ENCODE measurements around the gene ACSS3.
"Not testable (repeated sequence)": the region's sequence is repeated elsewhere in the genome, so short reads cannot be mapped to it uniquely, and the experiment has no call there.

ACSS3 gene

DNA sequence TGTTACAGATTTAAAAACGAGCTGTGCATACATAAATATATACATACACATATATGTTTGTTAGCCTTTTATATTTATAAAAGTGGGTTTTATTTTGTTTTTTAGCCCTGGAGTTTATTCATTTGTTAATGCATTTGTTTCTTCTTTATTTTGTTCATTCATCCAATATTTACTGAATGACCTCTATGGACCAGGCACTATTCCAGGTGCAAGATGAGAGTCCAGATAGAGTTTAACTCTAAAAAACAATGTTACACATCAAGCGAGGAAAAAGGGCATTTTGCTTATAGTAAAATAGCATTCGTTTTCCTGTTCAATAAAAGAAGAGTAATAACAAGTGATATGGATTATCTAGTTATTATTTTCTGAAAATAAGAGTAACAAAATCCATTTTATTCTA, 14.2 kb downstream of the ACSS3 start:
- DNase-seq (ENCODE audit: low read depth in 2 of 3, low spot score in 1 of 3) = no peak

DNA sequence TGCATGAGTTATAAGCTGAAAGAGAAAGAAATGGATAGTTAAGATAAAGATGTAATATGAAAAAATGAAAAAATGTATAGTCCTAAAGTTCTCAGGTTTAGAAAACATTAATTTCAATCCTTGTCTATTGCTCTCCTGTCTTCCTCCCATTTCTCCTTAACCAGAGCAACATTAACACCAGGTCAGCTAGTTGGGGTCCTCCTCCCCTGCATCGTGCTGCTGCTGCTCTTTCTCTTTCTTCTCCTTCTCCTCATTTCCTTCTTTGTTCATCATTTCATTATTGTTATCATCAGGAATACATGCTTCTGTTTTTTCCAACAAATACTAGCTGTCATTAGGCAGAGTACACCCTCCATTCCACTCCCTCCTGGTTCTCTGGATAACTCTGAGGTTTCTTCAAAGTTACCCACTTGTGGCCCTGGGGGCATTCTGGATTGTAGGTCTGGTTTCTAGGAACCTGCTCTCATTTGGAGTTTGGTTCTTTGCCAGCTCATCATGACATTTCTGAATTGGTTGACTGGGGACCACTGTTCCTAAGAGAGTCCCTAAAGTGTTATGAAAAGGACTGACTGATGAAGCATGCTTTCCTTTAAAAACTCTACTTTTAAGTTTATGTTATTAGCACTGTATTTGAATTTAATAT, 17.0 kb downstream of the ACSS3 start:
- no peak for DNase-seq (ENCODE audit: low read depth in 2 of 3, low spot score in 1 of 3)

DNA sequence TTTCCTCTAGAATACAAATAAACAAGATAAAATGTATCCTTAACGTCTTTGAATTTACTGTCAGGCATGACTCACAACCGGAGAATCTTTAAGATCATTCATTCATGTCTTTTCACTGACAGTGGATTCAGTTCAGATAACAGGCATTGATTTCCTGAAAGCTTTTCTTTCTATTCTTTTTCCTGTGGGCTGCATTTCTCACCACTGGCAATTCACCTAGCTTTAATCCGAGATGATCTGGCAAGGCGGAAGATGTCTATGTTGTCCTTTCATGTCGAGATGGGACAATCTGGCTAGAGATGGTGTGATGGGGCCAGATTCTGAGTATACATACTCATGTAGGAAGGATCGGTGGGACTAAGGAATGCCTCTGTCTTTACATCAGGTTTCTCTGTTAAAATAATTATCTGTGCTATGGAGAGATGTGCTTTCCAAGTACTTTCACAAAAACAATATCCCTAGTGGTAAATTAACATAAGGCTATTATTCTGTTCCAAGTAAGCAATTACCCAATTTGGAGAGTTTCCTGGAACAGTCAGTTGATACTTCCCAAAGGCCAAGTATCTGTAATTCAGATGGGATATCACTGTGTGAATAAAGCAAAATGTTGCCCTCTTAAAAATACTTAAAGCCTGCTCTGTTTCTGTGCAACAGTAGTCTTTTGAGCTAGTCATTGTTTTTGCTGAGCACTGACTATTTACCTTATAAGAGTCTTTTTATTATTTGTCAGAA, 17.8 kb downstream of the ACSS3 start:
- DNase-seq (ENCODE audit: low read depth in 2 of 3, low spot score in 1 of 3) = no peak

DNA sequence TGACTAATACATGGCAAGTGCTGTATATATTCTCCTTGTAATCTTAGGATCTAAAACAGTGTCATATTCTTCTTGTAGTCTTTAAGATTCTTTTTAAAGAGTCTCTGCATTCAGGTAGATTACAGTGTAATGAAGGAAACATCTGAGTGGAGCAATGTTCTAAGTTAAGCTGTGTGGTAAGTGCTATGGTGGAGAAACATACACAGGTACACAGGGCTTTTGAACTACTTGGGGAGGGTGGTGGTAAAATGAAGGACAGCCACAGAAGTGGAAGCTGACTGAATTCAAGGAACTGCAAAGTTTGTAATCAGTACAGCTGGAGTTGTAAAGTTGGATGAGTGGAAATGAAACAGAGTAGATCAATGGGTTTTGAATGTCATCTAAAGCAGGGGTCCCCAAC, 27.8 kb downstream of the ACSS3 start:
- no peak for DNase-seq (ENCODE audit: low read depth in 2 of 3, low spot score in 1 of 3)

DNA sequence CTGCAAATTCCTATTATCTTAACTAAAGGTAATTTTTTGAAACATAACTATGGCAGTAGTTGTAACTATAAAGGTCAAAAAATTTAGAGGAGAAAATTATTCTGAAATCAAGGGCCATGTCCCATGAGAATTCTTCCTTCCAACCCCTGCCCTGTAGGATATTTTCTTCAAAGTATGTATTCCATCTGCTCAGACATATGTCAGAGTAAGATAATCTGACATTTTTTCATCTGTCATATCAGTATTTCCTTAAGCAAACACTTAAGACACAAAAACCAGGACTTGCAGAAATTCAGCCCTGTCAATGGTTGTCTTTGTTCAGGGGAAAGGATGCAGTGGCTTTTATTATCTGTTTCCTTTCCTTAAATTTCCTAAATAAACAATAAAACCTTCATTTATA, 36.3 kb downstream of the ACSS3 start:
- DNase-seq (ENCODE audit: low read depth in 2 of 3, low spot score in 1 of 3) = no peak

DNA sequence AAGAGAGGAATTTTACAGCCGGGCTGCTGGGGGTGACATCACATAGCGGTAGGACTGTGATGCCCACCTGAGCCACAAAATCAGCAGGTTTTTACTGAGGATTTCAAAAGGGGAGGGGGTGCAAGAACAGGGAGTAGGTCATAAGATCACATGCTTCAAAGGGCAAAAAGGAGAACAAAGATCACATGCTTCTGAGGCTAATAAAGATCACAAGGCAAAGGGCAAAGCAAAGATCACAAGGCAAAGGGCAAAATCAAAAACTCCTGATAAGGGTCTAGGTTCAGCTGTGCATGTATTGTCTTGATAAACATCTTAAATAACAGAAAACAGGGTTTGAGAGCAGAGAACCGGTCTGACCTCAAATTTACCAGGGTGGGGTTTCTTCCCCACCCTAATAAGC, 41.2 kb downstream of the ACSS3 start:
- DNase-seq (ENCODE audit: low read depth in 2 of 3, low spot score in 1 of 3) = not testable (repeated sequence)

DNA sequence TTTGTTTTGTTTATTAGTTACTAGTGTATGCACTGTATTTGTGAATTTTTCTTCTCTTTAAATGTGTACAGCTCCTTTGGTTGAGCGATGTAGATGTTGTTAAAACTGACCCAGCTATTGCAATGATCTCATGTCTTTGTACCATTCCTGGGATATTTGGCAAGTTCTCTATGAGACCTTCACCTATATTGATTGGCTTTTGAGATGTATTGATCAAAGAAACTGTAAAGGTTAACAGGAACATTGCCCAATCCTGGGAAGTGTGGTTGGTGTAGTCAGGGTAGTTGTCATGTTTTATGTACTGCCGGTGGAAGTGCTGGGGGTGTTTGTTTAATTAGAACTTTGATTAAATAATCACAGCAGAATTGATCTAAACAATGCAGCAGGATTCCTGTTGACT, 43.1 kb downstream of the ACSS3 start:
- no peak for DNase-seq (ENCODE audit: low read depth in 2 of 3, low spot score in 1 of 3)

DNA sequence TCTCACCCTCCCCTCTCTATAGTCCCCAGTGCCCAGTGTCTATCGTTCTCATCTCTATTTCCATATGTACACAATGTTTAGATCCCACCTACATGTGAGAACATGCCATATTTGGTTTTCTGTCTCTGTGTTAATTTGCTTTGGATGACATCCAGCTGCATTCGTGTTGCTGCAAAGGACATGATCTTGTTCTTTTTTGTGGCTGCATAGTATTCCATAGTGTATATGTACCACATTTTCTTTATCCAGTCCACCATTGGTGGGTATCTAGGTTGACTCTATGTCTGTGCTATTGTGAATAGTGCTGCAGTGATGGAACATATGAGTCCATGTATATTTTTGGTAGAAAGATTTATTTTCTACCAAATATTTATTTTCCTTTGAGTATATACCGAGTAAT, 45.7 kb downstream of the ACSS3 start:
- DNase-seq (ENCODE audit: low read depth in 2 of 3, low spot score in 1 of 3) = no peak

DNA sequence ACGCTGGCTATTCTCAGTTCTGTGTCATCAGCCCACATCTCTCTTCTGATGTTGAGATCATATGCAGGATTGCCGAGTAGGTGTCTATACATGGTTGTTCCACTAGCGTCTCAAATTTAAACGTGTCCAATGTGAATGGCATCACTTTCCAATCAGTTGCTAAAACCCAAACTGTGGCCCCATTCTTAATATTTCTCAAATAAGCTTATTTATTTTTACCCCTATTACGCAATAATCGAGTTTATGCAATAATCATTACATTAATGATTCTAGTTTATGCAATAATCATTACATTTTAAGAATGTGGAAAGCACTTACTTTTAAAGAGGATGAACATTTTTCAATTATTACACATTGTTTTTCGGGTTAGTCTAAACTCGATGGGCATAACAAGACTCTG, 47.8 kb downstream of the ACSS3 start:
- no peak for DNase-seq (ENCODE audit: low read depth in 2 of 3, low spot score in 1 of 3)

DNA sequence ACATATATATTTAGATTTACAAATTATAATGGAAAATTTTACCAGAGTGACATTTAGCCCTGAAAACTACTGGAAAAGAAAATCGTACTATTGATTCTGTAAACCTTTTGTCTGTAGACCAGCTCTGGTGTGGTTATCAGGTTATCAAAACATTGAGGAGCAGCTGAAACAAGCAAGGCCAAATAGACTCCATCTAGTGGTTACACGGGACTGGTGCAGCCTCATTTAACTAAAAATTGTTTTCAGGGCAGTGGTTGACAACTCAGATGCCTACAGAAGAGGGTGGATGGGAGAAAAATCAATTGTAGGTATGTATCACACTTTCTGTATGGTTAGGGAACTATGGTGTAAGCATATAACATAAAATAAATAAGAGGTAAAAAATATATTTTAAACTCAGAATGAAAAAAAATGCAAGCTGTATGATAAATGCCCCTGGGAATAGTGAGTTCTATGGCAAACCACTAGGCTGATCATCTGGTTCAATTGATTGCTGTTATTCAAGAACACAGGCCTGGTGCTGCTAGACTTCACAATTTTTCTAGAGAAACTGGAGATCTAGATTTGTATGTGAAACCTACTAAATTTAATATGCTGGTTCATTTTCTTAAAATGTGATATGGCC, 51.2 kb downstream of the ACSS3 start:
- DNase-seq (ENCODE audit: low read depth in 2 of 3, low spot score in 1 of 3) = no peak

DNA sequence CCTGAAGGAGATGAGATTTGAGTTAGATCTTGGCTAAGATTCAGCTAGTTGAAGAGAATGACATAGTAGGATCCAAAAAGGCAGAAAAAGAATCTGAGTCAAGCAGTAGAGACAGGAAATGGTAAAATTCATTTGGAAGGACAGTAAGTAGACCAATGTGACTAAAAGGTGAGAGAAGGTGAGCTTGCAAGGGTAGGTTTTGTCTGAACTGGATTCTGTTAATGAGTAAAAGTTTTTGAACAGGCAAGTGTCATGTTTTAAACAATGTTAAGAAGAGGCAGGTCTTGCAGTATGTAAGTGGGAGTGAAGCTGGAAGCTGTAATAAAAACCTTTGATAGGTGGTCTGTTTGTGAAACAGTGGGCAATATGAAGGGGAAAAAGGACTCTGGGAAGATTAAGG, 58.6 kb downstream of the ACSS3 start:
- DNase-seq (ENCODE audit: low read depth in 2 of 3, low spot score in 1 of 3) = no peak

DNA sequence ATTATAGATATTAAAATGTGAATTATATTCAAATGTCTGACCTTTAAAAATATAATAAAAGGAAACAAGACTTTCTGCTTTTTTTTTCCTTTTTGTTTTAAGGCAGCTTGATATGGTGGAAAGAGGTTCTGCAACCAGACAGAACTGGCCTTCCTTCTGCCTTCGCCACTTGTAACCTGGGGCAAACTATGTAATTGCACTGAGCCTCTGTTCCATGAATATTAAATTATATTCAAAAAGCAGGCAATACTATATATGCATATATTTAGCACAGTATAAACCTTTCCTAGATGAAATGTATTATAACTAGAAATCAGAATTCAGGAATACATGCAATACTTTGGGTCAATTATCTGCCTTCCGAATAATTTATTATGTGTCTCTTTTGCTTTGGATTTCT, 59.9 kb downstream of the ACSS3 start:
- no peak for DNase-seq (ENCODE audit: low read depth in 2 of 3, low spot score in 1 of 3)

DNA sequence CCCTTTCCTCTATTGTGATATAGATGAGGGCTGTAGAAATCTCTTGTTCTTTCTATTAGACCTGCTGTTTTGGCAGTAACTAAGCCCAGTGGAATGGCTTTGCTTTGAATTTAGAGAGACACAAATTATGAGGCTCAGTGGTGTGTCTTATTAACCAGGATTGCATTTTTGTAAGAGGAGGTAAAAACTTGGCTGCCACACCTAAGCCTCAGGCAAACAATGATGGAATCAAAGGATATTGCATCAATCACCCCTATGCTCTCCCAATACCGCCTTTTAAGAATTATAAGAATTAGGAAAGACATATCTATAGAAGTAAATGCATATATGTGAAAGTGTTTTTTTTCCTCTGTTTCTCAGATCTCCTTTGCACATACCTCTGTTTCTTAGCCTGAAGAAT, 63.3 kb downstream of the ACSS3 start:
- DNase-seq (ENCODE audit: low read depth in 2 of 3, low spot score in 1 of 3) = no peak

DNA sequence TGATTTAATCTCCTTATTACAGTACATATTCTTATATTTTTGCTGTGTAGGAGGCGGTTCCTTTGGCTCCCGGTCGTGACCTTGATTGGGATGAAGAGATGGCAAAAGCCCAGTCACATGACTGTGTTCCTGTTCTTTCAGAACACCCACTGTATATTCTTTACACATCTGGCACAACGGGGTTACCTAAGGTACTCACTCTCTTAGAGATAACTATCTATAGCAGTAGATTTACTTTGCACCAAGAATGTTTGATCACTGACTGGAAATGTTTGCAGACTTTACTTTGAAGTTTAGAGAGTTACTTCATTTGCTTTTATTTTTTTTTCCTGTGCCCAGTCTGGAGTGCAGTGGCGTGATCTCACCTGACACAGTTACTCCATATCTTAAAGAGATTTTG, 65.2 kb downstream of the ACSS3 start:
- no peak for DNase-seq (ENCODE audit: low read depth in 2 of 3, low spot score in 1 of 3)

DNA sequence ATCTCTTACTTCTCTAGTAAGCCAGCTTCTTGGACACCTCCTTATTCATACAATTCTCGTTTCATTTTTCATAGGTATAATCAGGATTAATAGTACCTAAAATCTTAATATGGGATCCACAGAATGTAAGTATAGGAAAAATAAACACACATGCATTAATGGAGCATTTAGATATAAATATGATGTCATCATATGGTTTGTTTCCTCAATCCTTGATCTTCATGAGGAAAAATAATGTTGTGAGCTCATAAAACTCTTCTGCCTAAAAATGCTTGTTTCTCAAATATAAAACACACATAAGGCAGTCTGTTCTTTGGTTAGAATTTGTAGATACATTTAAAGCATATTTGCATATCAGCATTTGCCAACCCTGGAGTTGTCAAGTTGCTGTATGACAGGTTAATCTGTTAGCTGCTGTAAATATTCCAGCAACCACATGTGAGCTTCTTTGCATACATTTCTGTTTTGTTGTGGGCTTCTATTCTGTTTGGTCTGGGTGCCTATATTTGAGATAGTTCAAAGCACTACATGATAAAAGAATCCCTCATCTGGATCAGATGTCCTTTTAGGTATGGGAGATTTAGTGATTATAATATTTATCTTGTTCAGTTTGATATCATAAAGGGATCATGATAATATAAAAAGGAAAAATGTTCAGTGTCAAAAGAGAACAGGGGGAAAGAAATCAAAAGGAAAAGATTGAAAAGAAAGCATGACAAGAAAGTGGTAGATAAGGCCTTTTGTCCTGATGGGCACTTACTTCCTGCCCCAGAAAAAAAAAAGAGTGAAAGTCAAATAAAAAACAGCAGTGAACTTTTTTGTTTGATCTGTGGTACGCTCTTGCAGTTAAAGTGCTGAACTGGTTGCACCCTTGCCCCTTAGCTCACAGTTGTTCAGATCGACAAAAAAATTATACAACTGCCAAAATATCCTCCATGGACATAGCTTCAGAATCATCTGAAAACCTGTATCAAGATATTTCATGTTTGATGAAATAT, 68.6 kb downstream of the ACSS3 start:
- DNase-seq (ENCODE audit: low read depth in 2 of 3, low spot score in 1 of 3) = no peak

DNA sequence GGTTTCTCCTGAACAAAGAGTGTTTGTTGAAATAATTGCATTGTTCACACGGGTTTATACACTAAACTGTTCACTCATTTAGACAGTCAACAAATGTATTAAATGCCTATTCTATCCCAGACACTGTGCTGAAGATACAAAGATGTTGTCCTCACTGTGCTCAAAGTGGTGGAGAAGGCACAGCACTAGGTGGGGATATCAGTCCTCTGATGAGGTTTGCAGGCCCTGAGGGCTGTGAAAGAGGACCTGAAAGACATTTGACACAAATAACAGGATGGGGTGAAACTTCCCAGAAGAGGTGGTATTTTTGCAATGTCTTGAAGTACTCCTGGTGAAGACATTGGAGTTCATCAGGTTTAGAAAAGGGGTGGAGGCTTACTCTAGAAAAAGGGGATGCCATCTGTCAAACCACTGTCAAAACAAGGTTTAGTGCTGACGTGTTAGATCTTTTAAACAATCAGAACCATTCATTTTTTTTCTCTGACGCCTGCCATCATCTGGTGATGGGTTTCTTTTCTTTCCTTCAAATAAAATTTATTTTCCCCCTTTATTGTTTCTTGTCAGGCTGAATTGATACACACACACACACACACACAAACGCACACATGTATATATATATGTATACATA, 69.5 kb downstream of the ACSS3 start:
- no peak for DNase-seq (ENCODE audit: low read depth in 2 of 3, low spot score in 1 of 3)

DNA sequence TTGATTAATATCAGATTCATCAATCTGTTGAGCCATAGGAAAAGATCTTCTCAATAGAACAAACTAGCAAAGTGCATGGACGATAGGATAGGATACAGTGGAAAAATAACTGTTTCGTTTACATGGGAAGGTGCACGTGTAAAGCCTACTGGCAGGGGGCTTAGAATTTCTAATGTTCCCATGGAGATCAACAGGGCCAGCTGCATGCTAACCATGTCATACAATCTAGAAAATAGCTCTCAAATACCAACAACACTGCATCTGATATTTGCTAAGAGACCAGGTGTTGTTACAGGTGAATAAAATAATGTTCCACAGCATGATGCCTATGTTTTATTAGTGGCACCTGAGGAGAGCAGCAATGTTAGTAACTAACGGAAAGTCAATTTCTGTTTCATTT, 72.5 kb downstream of the ACSS3 start:
- DNase-seq (ENCODE audit: low read depth in 2 of 3, low spot score in 1 of 3) = no peak

DNA sequence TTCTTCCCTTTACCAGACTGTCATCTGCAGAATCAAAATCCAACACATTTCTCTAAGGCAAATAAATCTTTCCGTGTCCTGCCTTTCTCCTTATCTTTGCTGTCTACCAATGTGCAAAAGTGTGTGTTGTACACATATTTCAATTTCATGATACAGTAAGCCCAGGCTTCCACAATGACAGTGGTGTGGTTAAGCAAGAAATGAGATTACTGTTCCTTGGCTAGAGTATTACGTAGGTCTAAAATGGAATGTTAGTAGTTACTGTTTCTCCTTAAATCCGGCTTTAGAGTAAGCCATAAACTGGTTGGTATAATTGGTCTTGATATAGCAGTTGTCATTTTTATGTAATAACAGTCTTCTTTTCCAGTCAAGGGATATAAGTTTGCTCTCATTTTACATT, 82.0 kb downstream of the ACSS3 start:
- DNase-seq (ENCODE audit: low read depth in 2 of 3, low spot score in 1 of 3) = no peak

DNA sequence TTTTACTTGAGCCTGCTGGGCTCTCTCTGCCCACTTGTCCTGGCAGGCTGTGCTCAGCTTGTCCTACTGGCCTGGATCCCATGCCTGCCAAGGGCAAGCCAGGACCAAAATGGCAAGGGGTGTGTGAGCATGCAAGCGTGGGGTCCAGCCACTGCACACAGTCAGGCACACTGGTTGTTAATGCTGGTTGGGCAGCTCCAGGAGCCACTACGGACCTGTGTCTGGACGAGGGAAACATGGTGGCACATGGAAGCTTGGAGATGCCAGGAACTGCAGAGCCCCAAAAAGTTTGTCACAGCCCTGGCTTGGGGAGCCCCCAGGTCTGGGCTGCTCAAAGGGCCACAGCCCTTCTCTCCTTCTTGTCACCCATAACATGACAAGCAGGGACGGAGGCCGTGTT, 83.8 kb downstream of the ACSS3 start:
- no peak for DNase-seq (ENCODE audit: low read depth in 2 of 3, low spot score in 1 of 3)

DNA sequence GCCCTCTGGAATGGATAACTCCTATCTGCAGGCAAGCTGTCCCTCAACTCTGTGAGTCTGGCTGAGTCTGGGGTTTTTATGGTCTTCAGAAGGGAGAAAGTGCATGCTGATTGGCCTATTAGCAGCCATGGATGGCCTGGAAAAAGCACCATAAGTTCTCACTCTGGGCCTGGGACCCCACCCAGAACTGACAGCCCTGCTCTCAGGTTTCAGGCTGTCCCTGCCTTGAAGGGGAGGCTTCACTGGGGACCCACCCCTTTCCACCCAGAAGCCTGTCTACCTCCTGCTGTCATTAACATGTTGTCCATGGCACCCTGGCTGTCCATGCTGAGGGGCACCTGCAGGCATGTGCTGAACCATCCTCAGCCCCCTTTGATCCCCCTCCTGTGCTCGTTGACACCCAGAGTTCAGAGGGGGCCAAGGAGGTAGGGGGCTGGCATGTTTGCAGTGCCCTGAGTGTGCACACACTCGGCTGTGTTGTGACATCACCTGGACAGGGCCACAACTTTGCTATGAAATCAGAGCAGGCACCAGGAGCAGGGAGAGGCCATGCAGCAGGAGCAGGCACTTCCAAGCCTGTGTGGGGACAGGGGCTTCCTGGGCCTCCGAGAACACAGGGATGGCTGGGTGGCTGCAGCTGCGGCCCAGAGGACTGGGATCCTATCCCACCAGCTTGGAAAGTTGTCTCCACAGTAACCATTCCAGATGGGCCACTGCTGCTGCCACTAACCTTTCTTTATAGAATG, 84.7 kb downstream of the ACSS3 start:
- no peak for DNase-seq (ENCODE audit: low read depth in 2 of 3, low spot score in 1 of 3)
